Endothelial cell of umbilical vein (primary cell): ENCODE results near the gene GAS7. TPM values are rescaled to one million over a fixed set of nuclear protein-coding genes. Genes with fewer than 3 reads are reported as not detected.

Experiments
- BruUV-seq: library from RNA; stranded (reverse); fragments of 400-500 nt; replicated peaks from 2 replicates; lab custom pipeline; 2021; lab: Mats Ljungman, UMichigan
- CTCF ChIA-PET: fragments of 300-600, 350-600 bp; sonication (Branson Sonifier 250); formaldehyde crosslinking; loops from one replicate; lab custom pipeline; 2021; ENCODE audit warnings: antibody characterized with exemption, inconsistent platforms; lab: Charles Lee
- POLR2A ChIA-PET: fragments of 300-600, 350-600 bp; sonication (Branson Sonifier 250); formaldehyde crosslinking; loops from one replicate; lab custom pipeline; 2021; ENCODE audit warnings: antibody characterized with exemption, inconsistent platforms; lab: Charles Lee
- DNase-seq: peaks from one replicate; pipeline ENCODE4 v3.0.0-alpha.2; 2011; ENCODE audit warnings: low read depth, low spot score
- FAIRE-seq: peaks from 2 replicates; lab custom pipeline; 2011; peaks lifted over from hg19 to GRCh38; lab: Jason Lieb, UNC
- H2AFZ ChIP-seq: 2 replicates; pipeline ENCODE4 v1.6.0; 2012; ENCODE audit warnings: low read depth, low read length, control low read depth, inconsistent platforms
- H3K27ac ChIP-seq: 2 replicates; pipeline ENCODE4 v1.5.1; 2011; ENCODE audit warnings: low read depth, mild to moderate bottlenecking, control low read depth, low read length, moderate library complexity; ENCODE audit not compliant: insufficient read depth
- H3K27me3 ChIP-seq, 2 experiments: 2 replicates each; pipeline versions ENCODE4 v1.6.0 to v1.6.1; 2011; ENCODE audit warnings: low read length in 2 of 2, mixed read lengths in 1 of 2; ENCODE audit not compliant: control insufficient read depth in 2 of 2, insufficient read depth in 2 of 2
- H3K36me3 ChIP-seq, 2 experiments: 2 replicates in 1 of 2; 3 replicates in 1 of 2; pipeline ENCODE4 v1.5.1; 2011; ENCODE audit warnings: low read length in 2 of 2, mild to moderate bottlenecking in 1 of 2, moderate library complexity in 1 of 2; ENCODE audit not compliant: control insufficient read depth in 2 of 2, insufficient read depth in 2 of 2; ENCODE audit errors: extremely low read depth in 1 of 2
- H3K4me1 ChIP-seq: 3 replicates; pipeline ENCODE4 v1.5.1; 2011; ENCODE audit warnings: mild to moderate bottlenecking, low read length; ENCODE audit not compliant: control insufficient read depth, insufficient read depth; ENCODE audit errors: extremely low read depth
- H3K4me2 ChIP-seq: 2 replicates; pipeline ENCODE4 v1.6.1; 2011; ENCODE audit warnings: low read length, control low read depth, mixed read lengths; ENCODE audit not compliant: insufficient read depth
- H3K4me3 ChIP-seq, 3 experiments: fragments of 200-600 bp in 1 of 3; sonication (generic), shearing (Covaris generic) in 1 of 3; replicated peaks in 1 of 3; 2 replicates each; pipeline ENCODE4 v1.5.1; 2011 to 2016; ENCODE audit warnings: control low read depth in 3 of 3, low read length in 3 of 3, mild to moderate bottlenecking in 2 of 3, inconsistent platforms in 1 of 3, low read depth in 1 of 3, moderate library complexity in 1 of 3; ENCODE audit not compliant: insufficient read depth in 1 of 3
- H3K79me2 ChIP-seq: 2 replicates; pipeline ENCODE4 v1.6.0; 2012; ENCODE audit warnings: low read length, inconsistent platforms; ENCODE audit not compliant: control insufficient read depth, insufficient read depth
- H3K9ac ChIP-seq: replicated peaks from 2 replicates; pipeline ENCODE3; 2011; ENCODE audit warnings: low read length, control low read depth; ENCODE audit not compliant: insufficient read depth; ENCODE audit errors: extremely low read depth
- H3K9me1 ChIP-seq: replicated peaks from 3 replicates; pipeline ENCODE4 v1.6.0; 2011; ENCODE audit warnings: mild to moderate bottlenecking, low read length; ENCODE audit not compliant: control insufficient read depth, insufficient read depth; ENCODE audit errors: extremely low read depth
- H3K9me3 ChIP-seq: replicated peaks from 2 replicates; pipeline ENCODE4 v1.5.1; 2012; ENCODE audit warnings: low read length, inconsistent platforms; ENCODE audit not compliant: control insufficient read depth, insufficient read depth
- H4K20me1 ChIP-seq: replicated peaks from 2 replicates; pipeline ENCODE3; 2011; ENCODE audit warnings: mild to moderate bottlenecking, low read length; ENCODE audit not compliant: control insufficient read depth, insufficient read depth; ENCODE audit errors: extremely low read depth
- EZH2 ChIP-seq: IDR thresholded peaks from 2 replicates; pipeline ENCODE4 v1.6.1; 2012; ENCODE audit warnings: borderline replicate concordance, low read depth, mild to moderate bottlenecking, moderate library complexity, low read length, inconsistent platforms; ENCODE audit not compliant: severe bottlenecking
- FOS ChIP-seq: IDR thresholded peaks from 2 replicates; pipeline ENCODE4 v1.6.1; 2011; ENCODE audit warnings: mild to moderate bottlenecking, low read length, moderate library complexity, borderline replicate concordance; ENCODE audit not compliant: insufficient read depth
- GATA2 ChIP-seq: IDR thresholded peaks from 2 replicates; pipeline ENCODE4 v1.7.0; 2011; ENCODE audit warnings: low read depth, mild to moderate bottlenecking, moderate library complexity, mixed read lengths, low read length; ENCODE audit not compliant: insufficient read length, insufficient read depth
- JUN ChIP-seq: IDR thresholded peaks from 2 replicates; pipeline ENCODE4 v1.6.1; 2011; ENCODE audit warnings: borderline replicate concordance, low read depth; ENCODE audit not compliant: insufficient read length, insufficient read depth
- MYC ChIP-seq: IDR thresholded peaks from one replicate; pipeline ENCODE4 v1.6.1; 2011; ENCODE audit warnings: mild to moderate bottlenecking, low read depth, low read length
- POLR2A ChIP-seq: IDR thresholded peaks from 2 replicates; pipeline ENCODE4 v1.6.1; 2012; ENCODE audit warnings: low read depth, mild to moderate bottlenecking, control low read depth, low read length
- POLR2AphosphoS5 ChIP-seq: IDR thresholded peaks from 2 replicates; pipeline ENCODE4 v1.6.1; 2012; ENCODE audit warnings: low read depth, mild to moderate bottlenecking, control low read depth, low read length, moderate library complexity; ENCODE audit not compliant: insufficient read depth
- dilution Hi-C: fragments of 300-500 bp; cut with MboI; formaldehyde crosslinking; loops from one replicate; pipeline ENCODE4 v1.15.0; 2019; ENCODE audit warnings: low sequenced_read_pairs; ENCODE audit not compliant: extremely low pct_ligation_motif_present
- intact Hi-C: fragments of 100-400 bp; cut with micrococcal nuclease; formaldehyde crosslinking; loops from one replicate; pipeline ENCODE4 v1.10.0; 2022
- polyA plus RNA-seq, 4 experiments: library from polyadenylated mRNA; depleted of rRNA in 3 of 4; stranded (reverse) in 3 of 4; unstranded in 1 of 4; fragments of >200 nt; gene quantifications; 2 replicates each; pipeline versions ENCODE4 v1.2.1 to v1.2.3, GENCODE V29; 2011 to 2012; ENCODE audit warnings: missing spikeins in 1 of 4
- total RNA-seq: library from RNA; stranded (reverse); gene quantifications from 2 replicates; pipeline ENCODE4 v1.2.3, GENCODE V29; 2021
- TF ChIP-seq, protein P1 (sequence below), 2 donors: IDR thresholded peaks; 1 replicate in 1 of 2; 2 replicates in 1 of 2; pipeline ENCODE4 v1.5.1; 2011; ENCODE audit warnings: low read length in 2 of 2, mild to moderate bottlenecking in 2 of 2, moderate library complexity in 2 of 2, control low read depth in 1 of 2, inconsistent platforms in 1 of 2, low read depth in 1 of 2; ENCODE audit not compliant: insufficient read depth in 1 of 2; ENCODE audit errors: extremely low read depth in 1 of 2
- TF ChIP-seq, protein P2 (sequence below): IDR thresholded peaks from 2 replicates; pipeline ENCODE4 v1.6.1; 2011; ENCODE audit not compliant: insufficient read depth, insufficient read length

The GAS7 gene
- total and polyA plus RNA-seq, 2 donors (not counting 3 experiments of a cell fraction or from before 2014, with no cell fraction given) = not detected

DNA sequence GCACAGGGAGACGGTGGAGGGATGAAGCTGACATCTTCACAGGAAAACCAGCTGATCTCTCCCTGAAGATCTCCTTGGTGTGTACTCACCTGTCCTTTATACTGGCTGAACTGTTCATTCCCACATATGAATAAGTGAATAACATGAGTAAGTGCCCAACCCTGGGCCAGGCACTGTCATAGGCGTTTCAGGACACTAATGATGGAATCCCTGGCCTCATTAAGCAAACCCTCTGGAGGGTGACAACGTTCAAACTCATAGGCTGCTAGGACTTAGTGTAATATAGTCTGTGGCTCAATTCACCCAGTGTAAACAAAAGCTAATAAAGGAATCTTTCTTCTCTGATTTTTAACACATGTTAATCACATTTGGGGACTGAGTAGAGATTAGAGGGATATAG is 24.5 kb downstream of the GAS7 start:
- H3K27me3 ChIP-seq = no peaks in the 10 kb centered on the region
- no peak overlapping the region for H3K9ac ChIP-seq
- H3K4me2 ChIP-seq = no peak overlapping the region
- dilution Hi-C loops (no loop called here), intact Hi-C loops (no loop called here)
- H2AFZ ChIP-seq = no peak overlapping the region
- H3K27ac ChIP-seq = no peak overlapping the region
- H4K20me1 ChIP-seq = no peaks in the 10 kb centered on the region
- FAIRE-seq = no peak
- CTCF ChIA-PET = no interaction called here
- no peak for DNase-seq
- no TSS peak for BruUV-seq
- POLR2A ChIA-PET = no interaction called here
- TF ChIP-seq JUN = no peak
- TF ChIP-seq, protein P1, sequence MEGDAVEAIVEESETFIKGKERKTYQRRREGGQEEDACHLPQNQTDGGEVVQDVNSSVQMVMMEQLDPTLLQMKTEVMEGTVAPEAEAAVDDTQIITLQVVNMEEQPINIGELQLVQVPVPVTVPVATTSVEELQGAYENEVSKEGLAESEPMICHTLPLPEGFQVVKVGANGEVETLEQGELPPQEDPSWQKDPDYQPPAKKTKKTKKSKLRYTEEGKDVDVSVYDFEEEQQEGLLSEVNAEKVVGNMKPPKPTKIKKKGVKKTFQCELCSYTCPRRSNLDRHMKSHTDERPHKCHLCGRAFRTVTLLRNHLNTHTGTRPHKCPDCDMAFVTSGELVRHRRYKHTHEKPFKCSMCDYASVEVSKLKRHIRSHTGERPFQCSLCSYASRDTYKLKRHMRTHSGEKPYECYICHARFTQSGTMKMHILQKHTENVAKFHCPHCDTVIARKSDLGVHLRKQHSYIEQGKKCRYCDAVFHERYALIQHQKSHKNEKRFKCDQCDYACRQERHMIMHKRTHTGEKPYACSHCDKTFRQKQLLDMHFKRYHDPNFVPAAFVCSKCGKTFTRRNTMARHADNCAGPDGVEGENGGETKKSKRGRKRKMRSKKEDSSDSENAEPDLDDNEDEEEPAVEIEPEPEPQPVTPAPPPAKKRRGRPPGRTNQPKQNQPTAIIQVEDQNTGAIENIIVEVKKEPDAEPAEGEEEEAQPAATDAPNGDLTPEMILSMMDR (IDR thresholded peaks at IDR 0.05; ENCODE audit: extremely low read depth in 1 of 2, insufficient read depth in 1 of 2, low read depth in 1 of 2, low read length in 2 of 2) = no peak
- no peak for TF ChIP-seq POLR2A
- TF ChIP-seq FOS = no peak
- no peak for TF ChIP-seq EZH2
- TF ChIP-seq POLR2AphosphoS5 = no peak
- no peak for TF ChIP-seq GATA2
- no peak for TF ChIP-seq MYC
- TF ChIP-seq, protein P2, sequence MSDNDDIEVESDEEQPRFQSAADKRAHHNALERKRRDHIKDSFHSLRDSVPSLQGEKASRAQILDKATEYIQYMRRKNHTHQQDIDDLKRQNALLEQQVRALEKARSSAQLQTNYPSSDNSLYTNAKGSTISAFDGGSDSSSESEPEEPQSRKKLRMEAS = no peak
- peaks cover 5% of the 10 kb centered on the region for H3K9me3 ChIP-seq
- H3K9me1 ChIP-seq = no peaks in the 10 kb centered on the region
- H3K79me2 ChIP-seq = no peaks in the 10 kb centered on the region
- no peaks in the 10 kb centered on the region for H3K4me1 ChIP-seq
- H3K4me3 ChIP-seq = no peak overlapping the region
- H3K36me3 ChIP-seq = no peaks in the 10 kb centered on the region
